DND-41 (cell line): ENCODE results near the gene PTH2R.

Source experiments
- EZH2 ChIP-seq: IDR thresholded peaks from 3 replicates; pipeline ENCODE4 v1.6.1; 2012; ENCODE audit warnings: borderline replicate concordance, low read depth, mild to moderate bottlenecking, moderate library complexity, low read length, inconsistent platforms; ENCODE audit not compliant: severe bottlenecking
- TF ChIP-seq, protein P1 (sequence below): IDR thresholded peaks from 2 replicates; pipeline ENCODE4 v1.5.1; 2012; ENCODE audit warnings: borderline replicate concordance, low read length, moderate library complexity, mild to moderate bottlenecking; ENCODE audit not compliant: poor library complexity, severe bottlenecking; ENCODE audit errors: extremely low read depth

DNA sequence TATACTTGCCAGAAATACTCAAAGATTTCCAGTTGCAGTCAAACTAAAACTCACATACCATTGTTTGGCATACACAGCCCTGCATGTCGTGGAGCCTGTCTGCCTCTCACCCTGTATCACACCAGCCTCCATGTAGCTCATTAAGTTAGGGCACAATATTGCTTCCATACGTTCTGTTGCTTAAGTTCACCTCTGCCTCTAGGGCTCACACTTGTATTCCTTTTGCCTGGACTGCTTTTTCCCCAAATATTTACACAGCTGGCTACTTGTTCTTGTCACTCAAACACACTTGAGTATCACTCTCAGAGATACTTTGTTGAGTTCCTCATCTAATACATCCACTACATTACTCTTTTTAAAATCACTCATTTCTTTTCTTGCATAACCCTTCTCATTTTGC lies 83.1 kb downstream of the PTH2R start:
- TF ChIP-seq, protein P1, sequence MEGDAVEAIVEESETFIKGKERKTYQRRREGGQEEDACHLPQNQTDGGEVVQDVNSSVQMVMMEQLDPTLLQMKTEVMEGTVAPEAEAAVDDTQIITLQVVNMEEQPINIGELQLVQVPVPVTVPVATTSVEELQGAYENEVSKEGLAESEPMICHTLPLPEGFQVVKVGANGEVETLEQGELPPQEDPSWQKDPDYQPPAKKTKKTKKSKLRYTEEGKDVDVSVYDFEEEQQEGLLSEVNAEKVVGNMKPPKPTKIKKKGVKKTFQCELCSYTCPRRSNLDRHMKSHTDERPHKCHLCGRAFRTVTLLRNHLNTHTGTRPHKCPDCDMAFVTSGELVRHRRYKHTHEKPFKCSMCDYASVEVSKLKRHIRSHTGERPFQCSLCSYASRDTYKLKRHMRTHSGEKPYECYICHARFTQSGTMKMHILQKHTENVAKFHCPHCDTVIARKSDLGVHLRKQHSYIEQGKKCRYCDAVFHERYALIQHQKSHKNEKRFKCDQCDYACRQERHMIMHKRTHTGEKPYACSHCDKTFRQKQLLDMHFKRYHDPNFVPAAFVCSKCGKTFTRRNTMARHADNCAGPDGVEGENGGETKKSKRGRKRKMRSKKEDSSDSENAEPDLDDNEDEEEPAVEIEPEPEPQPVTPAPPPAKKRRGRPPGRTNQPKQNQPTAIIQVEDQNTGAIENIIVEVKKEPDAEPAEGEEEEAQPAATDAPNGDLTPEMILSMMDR: no peak
- TF ChIP-seq EZH2: no peak
